Right atrium auricular region (tissue), 2 donors: Measurements from ENCODE around the gene AIFM3. TPM values are rescaled to one million over a fixed set of nuclear protein-coding genes. Genes with fewer than 3 reads are reported as not detected.

ENCODE experiments used
- DNase-seq: peaks from one replicate; pipeline ENCODE4 v3.0.0-alpha.2; 2019; ENCODE audit warnings: low spot score
- H3K27ac ChIP-seq, 2 donors: fragments of 200-600 bp; sonication (generic); 1 replicate in 1 of 2; 2 replicates in 1 of 2; pipeline ENCODE4 v1.5.1; 2016 to 2019
- H3K27me3 ChIP-seq, 2 donors: fragments of 200-600 bp; sonication (generic); one replicate each; pipeline versions ENCODE4 v1.5.1 to v1.6.0; 2017 to 2019
- H3K36me3 ChIP-seq: fragments of 200-600 bp; sonication (generic); one replicate; pipeline ENCODE4 v1.5.1; 2016
- H3K4me1 ChIP-seq, 2 donors: fragments of 200-600 bp; sonication (generic); one replicate each; pipeline versions ENCODE4 v1.5.1 to v1.6.0; 2017 to 2019
- H3K4me3 ChIP-seq, 2 donors: fragments of 200-600 bp; sonication (generic); 1 replicate in 1 of 2; 2 replicates in 1 of 2; pipeline ENCODE4 v1.5.1; 2017 to 2019; ENCODE audit warnings: mild to moderate bottlenecking in 1 of 2, moderate library complexity in 1 of 2
- H3K9me3 ChIP-seq, 2 donors: fragments of 200-600 bp; sonication (generic); one replicate each; pipeline ENCODE4 v1.5.1; 2019
- total RNA-seq, 2 donors: library from RNA; depleted of rRNA; stranded (reverse); fragments of >200 nt; gene quantifications; one replicate each; pipeline ENCODE4 v1.1.0, GENCODE V29; 2016
- TF ChIP-seq, protein P1 (sequence below), 2 donors: fragments of 200-600 bp; sonication (generic); IDR thresholded peaks; one replicate each; pipeline ENCODE4 v1.5.1; 2019; ENCODE audit warnings: antibody characterized with exemption in 2 of 2

The AIFM3 gene
- total RNA-seq, 2 donors from 2014 or later, result 0.75 to 1.0 TPM

DNA sequence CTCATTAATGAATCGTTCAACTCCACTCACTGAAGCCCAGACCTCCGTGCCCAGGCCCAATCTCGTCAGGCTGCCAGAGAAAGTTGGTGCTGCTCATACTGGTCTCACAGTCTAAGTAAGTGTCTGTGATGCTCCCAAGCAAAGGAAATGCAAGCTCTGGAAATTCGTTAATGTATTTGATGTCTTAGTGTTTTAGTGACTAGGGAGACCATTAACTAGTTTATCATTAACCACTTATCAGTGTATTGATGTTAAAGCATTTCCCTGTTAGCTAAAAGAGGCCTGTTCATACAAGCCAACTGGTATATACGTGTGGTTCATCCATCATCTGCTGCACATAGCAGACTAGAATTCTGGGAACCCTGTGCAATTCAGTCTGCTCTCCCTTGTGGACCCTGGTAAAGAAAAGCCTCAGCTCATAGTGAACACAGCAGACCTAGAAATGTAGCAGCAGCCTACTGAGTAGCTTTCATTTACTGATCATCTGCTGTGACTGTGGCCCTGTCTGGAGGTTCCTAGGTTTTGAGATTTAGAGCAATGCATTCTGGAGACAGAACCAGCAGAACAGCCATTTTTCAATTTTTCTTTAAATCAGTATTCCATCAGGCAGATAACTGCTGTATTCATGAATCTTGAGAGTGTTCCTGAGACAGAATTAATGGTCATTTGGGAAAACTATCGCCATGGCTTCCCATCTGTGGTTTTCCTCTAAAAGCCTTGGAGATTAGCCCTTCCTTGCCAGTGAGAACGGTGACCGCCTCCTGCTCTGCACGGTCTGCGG lies 15.7 kb upstream of the AIFM3 start:
- Histone ChIP-seq H3K36me3 (peaks cover 32% of the 10 kb centered on the region), H3K4me1 (peaks cover 0 to 30% of the 10 kb centered on the region in 2 donors), H3K4me3 (no peak overlapping the region), H3K9me3 (no peaks in the 10 kb centered on the region), H3K27ac (no peak overlapping the region), H3K27me3 (no peaks in the 10 kb centered on the region)
- TF ChIP-seq, protein P1, sequence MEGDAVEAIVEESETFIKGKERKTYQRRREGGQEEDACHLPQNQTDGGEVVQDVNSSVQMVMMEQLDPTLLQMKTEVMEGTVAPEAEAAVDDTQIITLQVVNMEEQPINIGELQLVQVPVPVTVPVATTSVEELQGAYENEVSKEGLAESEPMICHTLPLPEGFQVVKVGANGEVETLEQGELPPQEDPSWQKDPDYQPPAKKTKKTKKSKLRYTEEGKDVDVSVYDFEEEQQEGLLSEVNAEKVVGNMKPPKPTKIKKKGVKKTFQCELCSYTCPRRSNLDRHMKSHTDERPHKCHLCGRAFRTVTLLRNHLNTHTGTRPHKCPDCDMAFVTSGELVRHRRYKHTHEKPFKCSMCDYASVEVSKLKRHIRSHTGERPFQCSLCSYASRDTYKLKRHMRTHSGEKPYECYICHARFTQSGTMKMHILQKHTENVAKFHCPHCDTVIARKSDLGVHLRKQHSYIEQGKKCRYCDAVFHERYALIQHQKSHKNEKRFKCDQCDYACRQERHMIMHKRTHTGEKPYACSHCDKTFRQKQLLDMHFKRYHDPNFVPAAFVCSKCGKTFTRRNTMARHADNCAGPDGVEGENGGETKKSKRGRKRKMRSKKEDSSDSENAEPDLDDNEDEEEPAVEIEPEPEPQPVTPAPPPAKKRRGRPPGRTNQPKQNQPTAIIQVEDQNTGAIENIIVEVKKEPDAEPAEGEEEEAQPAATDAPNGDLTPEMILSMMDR (IDR thresholded peaks at IDR 0.05), result no peak
- no peak for DNase-seq

DNA sequence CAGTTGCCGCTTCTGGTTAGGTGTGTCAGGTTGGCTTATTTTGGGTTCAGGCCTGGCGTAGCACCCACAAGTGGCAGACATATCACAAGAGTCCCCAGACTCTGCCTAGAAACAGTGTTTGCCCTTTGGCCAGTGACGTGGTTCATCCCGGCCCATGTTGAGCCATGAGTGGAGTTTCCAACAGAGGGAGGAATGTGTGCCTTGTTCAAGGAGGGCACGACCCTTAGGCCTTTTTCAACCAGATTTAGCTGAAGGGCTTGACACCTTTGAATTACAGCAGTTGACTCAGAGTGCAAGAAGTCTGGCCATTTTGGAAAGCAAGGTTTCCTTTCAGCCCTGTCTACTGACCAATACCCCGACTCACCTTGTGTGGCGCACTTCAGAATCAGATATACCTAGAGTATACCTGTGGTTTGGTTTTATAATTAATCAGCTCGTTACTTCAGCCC lies 15.1 kb upstream of the AIFM3 start:
- Histone ChIP-seq H3K27ac (no peak overlapping the region), H3K4me1 (peaks cover 0 to 30% of the 10 kb centered on the region in 2 donors), H3K4me3 (no peak overlapping the region), H3K27me3 (no peaks in the 10 kb centered on the region), H3K9me3 (no peaks in the 10 kb centered on the region), H3K36me3 (peaks cover 32% of the 10 kb centered on the region)
- TF ChIP-seq, protein P1 (IDR thresholded peaks at IDR 0.05), result no peak
- no peak for DNase-seq

DNA sequence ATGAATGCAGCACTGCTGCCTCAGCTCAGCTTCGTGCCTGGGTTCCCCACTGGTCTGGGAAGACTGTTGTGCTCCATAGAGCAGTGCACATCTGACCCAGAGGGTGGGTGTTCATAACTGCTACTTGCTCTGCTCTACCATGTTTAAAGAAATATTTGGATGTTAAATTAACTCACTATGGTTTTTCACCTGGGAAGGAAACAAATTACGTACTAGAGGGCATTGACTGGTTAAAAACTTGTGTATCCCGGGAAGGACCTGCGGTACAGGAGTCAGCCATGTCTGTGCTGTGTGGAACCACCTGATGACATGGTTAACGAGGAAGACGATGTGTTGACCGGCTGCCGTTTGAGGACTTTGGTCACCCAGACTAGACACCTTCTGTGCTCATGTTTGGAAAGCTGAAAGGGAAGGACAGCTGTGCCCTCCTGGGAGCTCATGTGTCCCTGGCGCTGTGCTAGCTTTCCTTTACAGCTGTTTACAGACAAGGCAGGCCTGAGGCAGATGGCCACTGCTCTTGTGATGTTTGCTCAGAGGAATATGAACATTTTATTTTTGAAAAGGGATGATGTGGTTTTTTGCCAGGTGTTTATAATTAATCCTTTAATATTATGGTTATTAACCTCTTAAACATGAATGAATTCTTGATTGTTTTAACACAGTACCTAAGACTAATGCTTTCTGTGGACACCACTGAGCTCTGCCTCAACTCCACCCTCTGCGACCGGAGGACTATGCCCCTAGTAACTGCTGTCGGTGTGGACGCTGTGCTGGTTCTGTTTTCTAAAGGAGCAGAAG lies 14.3 kb upstream of the AIFM3 start:
- Histone ChIP-seq H3K9me3 (no peaks in the 10 kb centered on the region), H3K27me3 (no peaks in the 10 kb centered on the region), H3K4me3 (no peak overlapping the region), H3K4me1 (peaks cover 0 to 29% of the 10 kb centered on the region in 2 donors), H3K27ac (no peak overlapping the region), H3K36me3 (peaks cover 32% of the 10 kb centered on the region)
- no peak for DNase-seq
- TF ChIP-seq, protein P1 (IDR thresholded peaks at IDR 0.05), result no peak

DNA sequence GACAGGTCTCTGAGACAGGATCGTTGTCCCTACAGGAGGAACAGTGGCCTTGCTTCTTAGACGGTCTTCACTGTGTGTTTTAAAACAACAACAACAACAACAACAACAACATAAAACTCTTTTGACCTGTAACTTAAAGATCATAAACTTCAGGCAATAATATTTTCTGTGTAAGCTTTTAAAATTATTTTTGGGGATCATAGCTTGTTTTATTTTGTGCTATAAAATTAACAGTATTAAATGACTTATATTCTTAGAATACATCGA lies 13.8 kb upstream of the AIFM3 start:
- H3K27me3 ChIP-seq, result no peaks in the 10 kb centered on the region
- no peak for DNase-seq
- H3K9me3 ChIP-seq, result no peaks in the 10 kb centered on the region
- TF ChIP-seq, protein P1 (IDR thresholded peaks at IDR 0.05), result no peak
- H3K36me3 ChIP-seq, result peaks cover 32% of the 10 kb centered on the region
- no peak overlapping the region for H3K4me3 ChIP-seq
- peaks cover 0 to 29% of the 10 kb centered on the region in 2 donors for H3K4me1 ChIP-seq
- no peak overlapping the region for H3K27ac ChIP-seq

DNA sequence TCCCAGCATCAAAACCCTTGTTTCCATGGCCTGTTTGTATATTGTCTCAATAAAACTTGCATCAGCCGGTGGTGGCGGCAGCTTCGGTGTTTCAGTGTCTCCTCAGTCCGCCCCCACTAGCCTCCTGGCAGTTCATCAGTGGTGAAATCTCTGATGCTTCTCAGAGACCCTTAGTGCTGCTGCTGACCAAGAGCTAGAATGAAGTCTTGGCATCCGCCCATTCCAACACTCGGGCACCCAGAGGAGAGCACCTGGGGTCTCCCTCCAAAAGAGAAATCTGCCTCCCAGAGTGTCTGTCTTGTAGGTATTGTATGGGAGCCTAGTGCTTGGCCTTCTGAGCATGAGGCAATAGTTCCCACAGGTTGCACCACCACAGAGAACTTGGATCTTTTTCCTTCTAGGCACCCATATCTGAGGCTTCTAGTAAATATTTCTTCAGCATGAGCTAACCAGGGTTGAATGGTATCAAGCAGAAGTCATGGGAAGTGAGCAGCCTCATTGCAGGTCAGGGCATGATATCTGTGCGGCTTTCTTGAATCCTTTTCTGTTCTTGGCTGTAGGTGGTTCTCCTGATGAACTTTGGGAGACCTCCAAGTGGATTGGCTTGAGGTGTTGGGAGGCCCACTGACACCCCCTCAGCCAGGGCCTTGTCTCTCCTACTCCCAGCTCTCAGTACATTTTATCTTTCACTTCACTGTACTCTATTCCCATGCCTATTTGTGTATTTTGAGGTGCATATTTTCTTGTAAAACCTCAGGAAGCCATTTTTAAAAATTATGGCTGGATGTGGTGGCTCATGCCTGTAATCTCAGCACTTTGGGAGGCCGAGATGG lies 13.2 kb upstream of the AIFM3 start:
- peak; percentile 65 for DNase-seq
- Histone ChIP-seq H3K36me3 (peaks cover 32% of the 10 kb centered on the region), H3K27me3 (no peaks in the 10 kb centered on the region), H3K4me1 (peaks cover 0 to 29% of the 10 kb centered on the region in 2 donors), H3K27ac (no peak overlapping the region), H3K4me3 (no peak overlapping the region), H3K9me3 (no peaks in the 10 kb centered on the region)
- TF ChIP-seq, protein P1 (IDR thresholded peaks at IDR 0.05), result no peak
